WERI-Rb-1 (cell line): Measurements from ENCODE around the gene BRD3OS.

Source experiments
- DNase-seq: peaks from one replicate; pipeline ENCODE4 v3.0.0-alpha.2; 2020
- H3K27ac ChIP-seq: fragments of 250-450 bp; sonication (Bioruptor Pico); 2 replicates; pipeline ENCODE4 v1.5.1; 2020; ENCODE audit warnings: mild to moderate bottlenecking, moderate library complexity
- H3K27me3 ChIP-seq: fragments of 250-450 bp; sonication (Bioruptor Pico); 2 replicates; pipeline ENCODE4 v1.5.1; 2021; ENCODE audit warnings: mild to moderate bottlenecking, low read depth, moderate library complexity; ENCODE audit not compliant: insufficient read depth, severe bottlenecking
- H3K36me3 ChIP-seq: fragments of 250-450 bp; sonication (Bioruptor Pico); 2 replicates; pipeline ENCODE4 v1.5.1; 2020; ENCODE audit warnings: mild to moderate bottlenecking, moderate library complexity
- H3K4me3 ChIP-seq: 2 replicates; pipeline ENCODE4 v1.5.1; 2011; ENCODE audit warnings: low read depth, mild to moderate bottlenecking, control low read depth, low read length
- H3K9me3 ChIP-seq: fragments of 250-450 bp; sonication (Bioruptor Pico); 2 replicates; pipeline ENCODE4 v1.5.1; 2021; ENCODE audit warnings: mild to moderate bottlenecking, moderate library complexity; ENCODE audit not compliant: severe bottlenecking
- CTCF ChIP-seq: IDR thresholded peaks from 2 replicates; pipeline ENCODE4 v1.5.1; 2011; ENCODE audit warnings: low read depth, mild to moderate bottlenecking, control low read depth, inconsistent platforms, low read length

Gene BRD3OS

DNA sequence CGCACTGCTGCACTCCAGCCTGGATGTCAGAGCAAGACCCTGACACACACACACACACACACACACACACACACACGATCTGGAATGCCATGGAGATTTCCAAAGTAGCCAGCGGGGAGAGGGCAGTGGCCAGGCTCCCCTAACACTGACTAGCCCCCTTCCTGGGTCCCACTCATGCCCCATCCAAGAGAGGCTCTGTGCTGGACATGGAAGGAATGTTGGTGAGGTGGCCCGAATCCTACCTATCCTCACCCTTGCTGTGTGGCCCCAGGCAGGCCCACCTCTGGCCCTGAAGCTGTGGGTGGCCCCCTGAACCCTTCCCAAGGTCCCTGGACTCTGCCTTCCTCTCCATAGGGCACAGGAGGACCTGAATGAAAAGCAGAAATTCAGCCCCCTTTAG lies 35.3 kb downstream of the BRD3OS start:
- no peak for DNase-seq
- no peaks in the 10 kb centered on the region for H3K27me3 ChIP-seq
- H3K4me3 ChIP-seq, result no peak overlapping the region
- H3K36me3 ChIP-seq, result peaks cover 21% of the 10 kb centered on the region
- H3K9me3 ChIP-seq, result no peaks in the 10 kb centered on the region
- no peak for TF ChIP-seq CTCF
- H3K27ac ChIP-seq, result no peak overlapping the region

- TF ChIP-seq CTCF, result no peak
- DNase-seq, result no peak
- Histone ChIP-seq H3K27ac (no peak overlapping the region), H3K4me3 (no peak overlapping the region), H3K9me3 (no peaks in the 10 kb centered on the region), H3K27me3 (no peaks in the 10 kb centered on the region), H3K36me3 (peaks cover 24% of the 10 kb centered on the region)
Observed at GRCh38 chr9:134061019-134061687, 35.9 kb downstream of the BRD3OS start.

- peaks cover 24% of the 10 kb centered on the region for H3K36me3 ChIP-seq
- H3K27ac ChIP-seq, result no peak overlapping the region
- H3K4me3 ChIP-seq, result no peak overlapping the region
- no peak for TF ChIP-seq CTCF
- no peaks in the 10 kb centered on the region for H3K9me3 ChIP-seq
- H3K27me3 ChIP-seq, result no peaks in the 10 kb centered on the region
- DNase-seq, result no peak
Observed at GRCh38 chr9:134061688-134062371, 36.5 kb downstream of the BRD3OS start.

DNA sequence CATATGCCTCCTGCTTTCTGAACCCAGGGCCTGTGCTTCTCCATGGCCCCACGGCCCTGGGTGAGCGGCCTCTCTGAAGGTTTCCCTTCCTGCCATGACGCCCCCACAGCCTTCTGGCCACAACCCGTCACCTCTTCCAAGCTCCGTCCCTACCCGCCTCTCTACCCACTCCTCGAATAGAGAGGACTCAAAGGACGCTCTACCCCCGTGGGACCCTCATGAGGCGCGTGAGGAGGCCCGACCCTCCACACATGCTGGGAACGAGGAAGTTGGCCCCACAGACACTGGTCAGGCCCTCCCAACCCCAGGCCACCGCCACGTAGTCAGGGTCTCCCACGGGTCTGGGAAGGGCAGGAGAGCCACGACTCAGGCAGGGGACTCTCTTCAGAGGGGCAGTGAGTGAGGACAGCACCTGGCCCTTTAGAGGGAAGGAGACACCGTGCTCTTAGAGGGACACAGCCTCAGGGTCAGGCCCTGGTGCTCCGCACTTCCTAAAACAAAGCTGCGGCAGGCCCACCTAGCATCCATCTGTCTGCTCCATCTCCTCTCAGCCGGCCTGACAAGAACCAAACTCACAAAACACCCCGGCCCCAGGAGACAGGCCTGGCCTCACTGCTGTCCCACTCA lies 37.3 kb downstream of the BRD3OS start:
- TF ChIP-seq CTCF, result no peak
- H3K36me3 ChIP-seq, result peaks cover 24% of the 10 kb centered on the region
- no peak overlapping the region for H3K27ac ChIP-seq
- no peak overlapping the region for H3K4me3 ChIP-seq
- H3K27me3 ChIP-seq, result no peaks in the 10 kb centered on the region
- H3K9me3 ChIP-seq, result no peaks in the 10 kb centered on the region
- no peak for DNase-seq

GRCh38 chr9:134063088-134063570 lies 37.8 kb downstream of the BRD3OS start:
- no peak for TF ChIP-seq CTCF
- Histone ChIP-seq H3K36me3 (peaks cover 24% of the 10 kb centered on the region), H3K9me3 (no peaks in the 10 kb centered on the region), H3K27me3 (no peaks in the 10 kb centered on the region), H3K4me3 (no peak overlapping the region), H3K27ac (no peak overlapping the region)
- DNase-seq, result no peak
